IMR-90 (cell line): ENCODE results near the gene SH2D4B. TPM values are rescaled to one million over a fixed set of nuclear protein-coding genes. Genes with fewer than 3 reads are reported as not detected.

Experiments
- ATAC-seq: fragments of 200-7000 bp; cut with Tn5 transposase; 2 replicates; pipeline ENCODE4 v1.9.1; 2020; ENCODE audit warnings: low read depth, mild to moderate bottlenecking, moderate library complexity
- BruUV-seq: library from RNA; stranded (reverse); fragments of 400-500 nt; replicated peaks from 2 replicates; lab custom pipeline; 2021; lab: Mats Ljungman, UMichigan
- CTCF ChIA-PET: fragments of 300-600 bp; formaldehyde crosslinking; extraction: SDS; loops from one replicate; lab custom pipeline; 2021; ENCODE audit warnings: antibody characterized with exemption; lab: Yijun Ruan, JAX
- POLR2A ChIA-PET: fragments of 300-600 bp; sonication (Branson Sonifier 250); formaldehyde crosslinking; loops from one replicate; lab custom pipeline; 2022; ENCODE audit warnings: antibody characterized with exemption; ENCODE audit not compliant: unreplicated experiment; lab: Charles Lee
- DNase-seq: peaks from one replicate; pipeline ENCODE4 v3.0.0; 2013
- H2AFZ ChIP-seq: replicated peaks from 2 replicates; pipeline ENCODE3; 2013; ENCODE audit warnings: low read length, mild to moderate bottlenecking; ENCODE audit not compliant: poor library complexity
- H2AK5ac ChIP-seq: 2 replicates; pipeline ENCODE4 v1.6.1; 2013; ENCODE audit warnings: low read depth, low read length, inconsistent platforms
- H2AK9ac ChIP-seq: replicated peaks from 2 replicates; pipeline ENCODE3; 2013; ENCODE audit warnings: mild to moderate bottlenecking, low read depth, low read length, moderate library complexity; ENCODE audit not compliant: poor library complexity
- H2BK120ac ChIP-seq: 2 replicates; pipeline ENCODE4 v1.6.1; 2013; ENCODE audit warnings: low read depth, low read length, inconsistent platforms
- H2BK15ac ChIP-seq: 3 replicates; pipeline ENCODE4 v1.6.1; 2013; ENCODE audit warnings: low read depth, low read length, inconsistent platforms
- H2BK20ac ChIP-seq: 2 replicates; pipeline ENCODE4 v1.6.1; 2013; ENCODE audit warnings: low read depth, mild to moderate bottlenecking, inconsistent platforms, low read length, moderate library complexity
- H2BK5ac ChIP-seq: 2 replicates; pipeline ENCODE4 v1.6.1; 2013; ENCODE audit warnings: mild to moderate bottlenecking, low read depth, low read length, inconsistent platforms; ENCODE audit not compliant: poor library complexity, severe bottlenecking
- H3K14ac ChIP-seq: replicated peaks from 2 replicates; pipeline ENCODE4 v1.6.1; 2013; ENCODE audit warnings: low read depth, low read length, inconsistent platforms
- H3K18ac ChIP-seq: 2 replicates; pipeline ENCODE4 v1.6.1; 2013; ENCODE audit warnings: low read depth, low read length, control low read depth
- H3K23ac ChIP-seq: 2 replicates; pipeline ENCODE4 v1.6.1; 2013; ENCODE audit warnings: low read depth, low read length, inconsistent platforms
- H3K27ac ChIP-seq: 2 replicates; pipeline ENCODE4 v1.5.1; 2013; ENCODE audit warnings: mild to moderate bottlenecking, control low read depth, low read length; ENCODE audit not compliant: insufficient read depth
- H3K27me3 ChIP-seq: 2 replicates; pipeline ENCODE4 v1.6.1; 2013; ENCODE audit warnings: low read length; ENCODE audit not compliant: control insufficient read depth, insufficient read depth
- H3K36me3 ChIP-seq: 2 replicates; pipeline ENCODE4 v1.6.1; 2013; ENCODE audit warnings: low read length, mixed read lengths; ENCODE audit not compliant: control insufficient read depth, insufficient read depth
- H3K4ac ChIP-seq: 2 replicates; pipeline ENCODE4 v1.6.1; 2013; ENCODE audit warnings: low read depth, low read length, inconsistent platforms
- H3K4me1 ChIP-seq: 2 replicates; pipeline ENCODE4 v1.6.1; 2013; ENCODE audit warnings: low read length, mixed read lengths; ENCODE audit not compliant: control insufficient read depth, insufficient read depth
- H3K4me2 ChIP-seq: 2 replicates; pipeline ENCODE4 v1.6.1; 2013; ENCODE audit warnings: low read depth, mild to moderate bottlenecking, control low read depth, low read length, moderate library complexity
- H3K4me3 ChIP-seq: 2 replicates; pipeline ENCODE4 v1.5.1; 2013; ENCODE audit warnings: low read depth, mild to moderate bottlenecking, control low read depth, low read length, moderate library complexity; ENCODE audit not compliant: insufficient read depth
- H3K56ac ChIP-seq: 2 replicates; pipeline ENCODE4 v1.6.1; 2013; ENCODE audit warnings: low read length, inconsistent platforms; ENCODE audit not compliant: insufficient read depth; ENCODE audit errors: extremely low read depth
- H3K79me1 ChIP-seq, 2 experiments: 2 replicates each; pipeline ENCODE4 v1.6.1; 2013; ENCODE audit warnings: low read length in 2 of 2, inconsistent platforms in 1 of 2, low read depth in 1 of 2
- H3K9ac ChIP-seq: 2 replicates; pipeline ENCODE4 v1.6.1; 2013; ENCODE audit warnings: low read depth, low read length, control low read depth
- H3K9me1 ChIP-seq: 2 replicates; pipeline ENCODE4 v1.6.1; 2013; ENCODE audit warnings: low read length, inconsistent platforms; ENCODE audit not compliant: insufficient read depth
- H3K9me3 ChIP-seq: 2 replicates; pipeline ENCODE4 v1.6.1; 2013; ENCODE audit warnings: low read length; ENCODE audit not compliant: control insufficient read depth, insufficient read depth
- H4K20me1 ChIP-seq: 2 replicates; pipeline ENCODE4 v1.6.1; 2013; ENCODE audit warnings: low read length, inconsistent platforms; ENCODE audit not compliant: insufficient read depth
- H4K5ac ChIP-seq: 2 replicates; pipeline ENCODE4 v1.6.1; 2013; ENCODE audit warnings: mild to moderate bottlenecking, low read depth, low read length, control low read depth
- H4K8ac ChIP-seq, 2 experiments: 2 replicates each; pipeline ENCODE4 v1.6.1; 2013; ENCODE audit warnings: low read depth in 2 of 2, low read length in 2 of 2, control low read depth in 1 of 2, inconsistent platforms in 1 of 2
- H4K91ac ChIP-seq: 2 replicates; pipeline ENCODE4 v1.6.1; 2013; ENCODE audit warnings: low read depth, low read length, inconsistent platforms; ENCODE audit not compliant: insufficient read depth
- CEBPB ChIP-seq: IDR thresholded peaks from 2 replicates; pipeline ENCODE4 v1.6.1; 2012; ENCODE audit warnings: low read depth, low read length, improper control_type of control experiment
- FOS ChIP-seq: fragments of 150-350 bp; IDR thresholded peaks from 2 replicates; pipeline ENCODE4 v1.6.1; 2016; ENCODE audit warnings: low read depth, low read length
- POLR2A ChIP-seq: IDR thresholded peaks from 2 replicates; pipeline ENCODE4 v1.6.1; 2012; ENCODE audit warnings: mild to moderate bottlenecking, low read depth, low read length
- RCOR1 ChIP-seq: IDR thresholded peaks from 2 replicates; pipeline ENCODE4 v1.6.1; 2012; ENCODE audit warnings: mild to moderate bottlenecking, low read length, improper control_type of control experiment; ENCODE audit not compliant: insufficient replicate concordance
- SMC3 ChIP-seq: fragments of 150-350 bp; IDR thresholded peaks from 2 replicates; pipeline ENCODE4 v1.6.1; 2016; ENCODE audit warnings: low read depth, mild to moderate bottlenecking, antibody characterized with exemption, low read length, moderate library complexity
- WGBS, 2 experiments: methylation state at CpG; one replicate each; pipeline versions ENCODE4 v1.1.5 to v1.1.7; 2013; ENCODE audit warnings: missing lambda C conversion rate in 2 of 2; ENCODE audit not compliant: insufficient read length in 1 of 2; ENCODE audit errors: extremely low coverage in 2 of 2; 5-methylcytosine and 5-hydroxymethylcytosine counted together
- dilution Hi-C: fragments of 300-500 bp; cut with HindIII; formaldehyde crosslinking; loops from one replicate; pipeline ENCODE4 v1.14.3; 2018; ENCODE audit warnings: low sequenced_read_pairs; ENCODE audit not compliant: unreplicated experiment
- in situ Hi-C: fragments of 300-500 bp; cut with MboI; formaldehyde crosslinking; loops from 3 replicates; pipeline ENCODE4 v1.14.3; 2019; ENCODE audit warnings: low sequenced_read_pairs, inconsistent platforms, mixed read lengths
- intact Hi-C: fragments of 100-400 bp; cut with micrococcal nuclease; formaldehyde crosslinking; loops from 2 replicates; pipeline ENCODE4 v1.10.0; 2022
- polyA plus RNA-seq, 3 experiments: library from polyadenylated mRNA; depleted of rRNA; stranded (reverse); fragments of >200 nt; gene quantifications; 2 replicates each; pipeline ENCODE4 v1.2.3, GENCODE V29; 2012; ENCODE audit warnings: low replicate concordance in 1 of 3
- total RNA-seq: library from RNA; depleted of rRNA; stranded (reverse); fragments of >200 nt; gene quantifications from 2 replicates; pipeline ENCODE4 v1.2.3, GENCODE V29; 2012
- TF ChIP-seq, protein P1 (sequence below): fragments of 150-350 bp; IDR thresholded peaks from 2 replicates; pipeline ENCODE4 v1.6.1; 2016; ENCODE audit warnings: low read depth, mild to moderate bottlenecking, low read length, moderate library complexity, borderline replicate concordance

Gene SH2D4B
- total and polyA plus RNA-seq, 2 of the 4 experiments (the other 2 are of a cell fraction), result not detected

DNA sequence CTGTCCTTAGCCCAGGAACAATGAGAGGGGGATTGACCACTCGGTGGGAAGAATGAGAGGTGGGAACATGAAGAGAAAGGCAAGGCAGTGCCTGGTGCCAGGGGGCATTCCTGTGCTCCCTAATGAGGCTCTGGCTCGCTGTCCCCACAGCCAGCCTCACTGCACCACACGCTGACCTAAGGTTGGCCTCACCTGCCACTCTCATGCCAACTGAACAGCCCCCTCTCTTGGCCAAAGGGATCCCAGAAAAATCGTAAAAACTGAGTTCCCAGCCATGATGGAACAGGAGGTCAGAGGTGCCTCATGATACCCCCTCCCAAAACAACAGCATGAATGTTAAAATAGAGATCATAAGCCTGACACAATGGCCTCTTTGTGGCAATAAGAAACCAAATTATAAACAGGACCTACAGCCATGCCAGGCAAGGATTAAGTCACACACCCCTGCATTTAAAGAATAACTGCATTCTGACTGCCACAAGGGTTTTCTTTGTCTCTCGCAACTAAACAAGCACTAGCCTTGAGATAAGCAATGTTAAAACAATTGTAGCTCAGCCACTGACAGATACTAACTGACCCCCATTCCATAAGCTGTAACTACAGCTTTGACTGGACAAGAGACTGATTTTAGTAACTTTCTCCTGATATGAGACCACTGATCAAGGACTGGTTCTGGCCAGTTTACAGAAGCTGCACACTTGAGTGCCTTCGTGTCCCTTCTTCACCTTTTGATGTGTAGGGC is 149.2 kb downstream of the SH2D4B start:
- no peak overlapping the region for H4K5ac ChIP-seq
- CTCF ChIA-PET, result interaction anchor here (0.9 kb wide), 1 partner anchor 24 kb away, joined by 3 read pairs; no protein-coding TSS in a partner anchor
- in situ Hi-C loops (no loop called here), intact Hi-C loops (no loop called here), dilution Hi-C loops (no loop called here)
- H4K91ac ChIP-seq, result no peak overlapping the region
- no peak overlapping the region for H3K4me2 ChIP-seq
- H2AFZ ChIP-seq, result no peak overlapping the region
- DNase-seq (no peak), ATAC-seq (no peak)
- H2BK15ac ChIP-seq, result no peak overlapping the region
- H2AK9ac ChIP-seq, result no peak overlapping the region
- H3K14ac ChIP-seq, result no peak overlapping the region
- H3K36me3 ChIP-seq, result no peaks in the 10 kb centered on the region
- H2BK5ac ChIP-seq, result no peak overlapping the region
- POLR2A ChIA-PET, result no interaction called here
- H2BK120ac ChIP-seq, result no peak overlapping the region
- TF ChIP-seq POLR2A, result no peak
- no peak for TF ChIP-seq RCOR1
- TF ChIP-seq FOS, result no peak
- TF ChIP-seq CEBPB, result no peak
- TF ChIP-seq, protein P1, sequence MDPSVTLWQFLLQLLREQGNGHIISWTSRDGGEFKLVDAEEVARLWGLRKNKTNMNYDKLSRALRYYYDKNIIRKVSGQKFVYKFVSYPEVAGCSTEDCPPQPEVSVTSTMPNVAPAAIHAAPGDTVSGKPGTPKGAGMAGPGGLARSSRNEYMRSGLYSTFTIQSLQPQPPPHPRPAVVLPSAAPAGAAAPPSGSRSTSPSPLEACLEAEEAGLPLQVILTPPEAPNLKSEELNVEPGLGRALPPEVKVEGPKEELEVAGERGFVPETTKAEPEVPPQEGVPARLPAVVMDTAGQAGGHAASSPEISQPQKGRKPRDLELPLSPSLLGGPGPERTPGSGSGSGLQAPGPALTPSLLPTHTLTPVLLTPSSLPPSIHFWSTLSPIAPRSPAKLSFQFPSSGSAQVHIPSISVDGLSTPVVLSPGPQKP, result no peak
- no peak for TF ChIP-seq SMC3
- H2AK5ac ChIP-seq, result no peak overlapping the region
- no peak overlapping the region for H3K56ac ChIP-seq
- no TSS peak for BruUV-seq
- no peak overlapping the region for H3K4me3 ChIP-seq
- H4K8ac ChIP-seq, result no peak overlapping the region
- no peak overlapping the region for H3K4ac ChIP-seq
- no peaks in the 10 kb centered on the region for H4K20me1 ChIP-seq
- H3K27me3 ChIP-seq, result no peaks in the 10 kb centered on the region
- no CpG with 5 or more reads among the region's 6 CpGs for WGBS, 2 experiments
- H3K27ac ChIP-seq, result no peak overlapping the region
- no peak overlapping the region for H3K23ac ChIP-seq
- H2BK20ac ChIP-seq, result no peak overlapping the region
- H3K9me3 ChIP-seq, result no peaks in the 10 kb centered on the region
- H3K9me1 ChIP-seq, result no peaks in the 10 kb centered on the region
- no peaks in the 10 kb centered on the region for H3K4me1 ChIP-seq
- no peak overlapping the region for H3K9ac ChIP-seq
- H3K79me1 ChIP-seq, result no peaks in the 10 kb centered on the region
- no peak overlapping the region for H3K18ac ChIP-seq
